ENCODE data around the gene ACKR2. TPM values are rescaled to one million over a fixed set of nuclear protein-coding genes. Genes with fewer than 3 reads are reported as not detected.

Gene ACKR2
- total and polyA plus RNA-seq, 2 of the 13 experiments (the other 11 are each of a cell fraction or from before 2014, with no cell fraction given): 1.1 to 1.9 TPM

- DNase-seq (ENCODE audit: low spot score): peak; percentile 96
- peak; percentile 66; the same call in 1 of the 2 replicates for TF ChIP-seq ZNF557 (CRISPR knock-in tag; IDR thresholded peaks at IDR 0.05)
- peak; percentile 80; the same call in 1 of the 2 replicates for TF ChIP-seq ZKSCAN8 (CRISPR knock-in tag; IDR thresholded peaks at IDR 0.05; ENCODE audit: borderline replicate concordance)
- peak; percentile 96 for TF ChIP-seq NR2F6 (IDR thresholded peaks at IDR 0.05)
- peak; percentile 95 for TF ChIP-seq NR2F6 (CRISPR knock-in tag; IDR thresholded peaks at IDR 0.05)
- peak; percentile 13; the same call in 1 of the 2 replicates for TF ChIP-seq MXD4 (CRISPR knock-in tag; IDR thresholded peaks at IDR 0.05)
- TF ChIP-seq ZNF710 (CRISPR knock-in tag; IDR thresholded peaks at IDR 0.05; ENCODE audit: borderline replicate concordance): peak; percentile 73; the same call in 1 of the 2 replicates
- TF ChIP-seq ZNF275 (CRISPR knock-in tag; IDR thresholded peaks at IDR 0.05; ENCODE audit: borderline replicate concordance): no peak
- peak; percentile 74; the same call in 1 of the 2 replicates for TF ChIP-seq SOX13 (IDR thresholded peaks at IDR 0.05)
- TF ChIP-seq SOX13 (CRISPR knock-in tag; conservative IDR thresholded peaks at IDR 0.05 in 1 of 2, IDR thresholded peaks at IDR 0.05 in 1 of 2): peak in 1 of 2 experiments; percentile 92; a peak in 2 of 4 replicates
- peak; percentile 87 to 98 for TF ChIP-seq EP300 (IDR thresholded peaks at IDR 0.05; ENCODE audit: low read depth in 2 of 2, low read length in 2 of 2)
- TF ChIP-seq EP300 (CRISPR knock-in tag; IDR thresholded peaks at IDR 0.05; ENCODE audit: borderline replicate concordance): peak; percentile 97
- TF ChIP-seq ZBTB33 (CRISPR knock-in tag; IDR thresholded peaks at IDR 0.05): peak; percentile 40; the same call in 1 of the 2 replicates
- TF ChIP-seq AGO2 (optimal IDR thresholded peaks at IDR 0.05; ENCODE audit: low read depth, low read length): no peak
- peak; percentile 39; the same call in 1 of the 2 replicates for TF ChIP-seq KDM4B (CRISPR knock-in tag; IDR thresholded peaks at IDR 0.05)
- TF ChIP-seq PHF21A (CRISPR knock-in tag; IDR thresholded peaks at IDR 0.05): peak; percentile 77
Measured at GRCh38 chr3:42853739-42854302, 44.6 kb downstream of the ACKR2 start.

More at GRCh38 chr3:42853739-42854302, 44.6 kb downstream of the ACKR2 start:
- H2AFZ ChIP-seq (ENCODE audit: low read length): no peak overlapping the region
- peak overlapping the region; percentile 60 for H3K4me2 ChIP-seq (ENCODE audit: low read depth, low read length)
- no peaks in the 10 kb centered on the region for H3K27me3 ChIP-seq (ENCODE audit: control insufficient read depth in 1 of 2, insufficient read depth in 2 of 2, low read length in 2 of 2)
- H4K20me1 ChIP-seq (ENCODE audit: insufficient read depth, low read length): no peaks in the 10 kb centered on the region
- H3K36me3 ChIP-seq (replicated peaks in 1 of 2; ENCODE audit: control insufficient read depth in 1 of 2, insufficient read depth in 2 of 2, low read length in 2 of 2): no peaks in the 10 kb centered on the region
- H3K9ac ChIP-seq (ENCODE audit: insufficient read depth, low read depth, low read length): peak overlapping the region; percentile 58
- H3K4me3 ChIP-seq (replicated peaks in 1 of 3; ENCODE audit: insufficient read depth in 1 of 3, low read depth in 2 of 3, low read length in 3 of 3): peak overlapping the region in 1 of 3 experiments; percentile 9; a peak in 1 of 6 replicates
- in situ Hi-C loops (cut with HindIII; ENCODE audit: extremely low pct_ligation_motif_present, low pct_unique_long_range_greater_than_20kb): no loop called here
- BruUV-seq (replicated peaks): no TSS peak
- intact Hi-C loops (cut with micrococcal nuclease; ENCODE audit: unreplicated experiment): no loop called here
- CTCF ChIA-PET (ENCODE audit: low intra/inter-chr PET ratio, low total read pairs): no interaction called here
- peaks cover 88% of the 10 kb centered on the region for H3K4me1 ChIP-seq (ENCODE audit: insufficient read depth, low read length)
- 5% methylated on average over 4 of the region's 4 CpGs for WGBS (ENCODE audit: low lambda C conversion rate)
- no peaks in the 10 kb centered on the region for H3K79me2 ChIP-seq (ENCODE audit: insufficient read depth, low read length)
- H3K9me3 ChIP-seq (ENCODE audit: low read length): no peaks in the 10 kb centered on the region
- peak overlapping the region; percentile 98 for H3K27ac ChIP-seq (ENCODE audit: extremely low read length, insufficient read depth, low read length)
- FAIRE-seq (peak; percentile 88), ATAC-seq (peak; percentile 79)
- POLR2A ChIA-PET: interaction anchor here (1.2 to 2.1 kb wide), 5 partner anchors 10 to 25 kb away, joined by 4 to 10 read pairs (median 6); no protein-coding TSS in a partner anchor
